ENCODE measurements around the gene GTF2A1. TPM values are rescaled to one million over a fixed set of nuclear protein-coding genes. Genes with fewer than 3 reads are reported as not detected.

The GTF2A1 gene
- total RNA-seq, 1 donor from 2014 or later, result 42.4 TPM

DNA sequence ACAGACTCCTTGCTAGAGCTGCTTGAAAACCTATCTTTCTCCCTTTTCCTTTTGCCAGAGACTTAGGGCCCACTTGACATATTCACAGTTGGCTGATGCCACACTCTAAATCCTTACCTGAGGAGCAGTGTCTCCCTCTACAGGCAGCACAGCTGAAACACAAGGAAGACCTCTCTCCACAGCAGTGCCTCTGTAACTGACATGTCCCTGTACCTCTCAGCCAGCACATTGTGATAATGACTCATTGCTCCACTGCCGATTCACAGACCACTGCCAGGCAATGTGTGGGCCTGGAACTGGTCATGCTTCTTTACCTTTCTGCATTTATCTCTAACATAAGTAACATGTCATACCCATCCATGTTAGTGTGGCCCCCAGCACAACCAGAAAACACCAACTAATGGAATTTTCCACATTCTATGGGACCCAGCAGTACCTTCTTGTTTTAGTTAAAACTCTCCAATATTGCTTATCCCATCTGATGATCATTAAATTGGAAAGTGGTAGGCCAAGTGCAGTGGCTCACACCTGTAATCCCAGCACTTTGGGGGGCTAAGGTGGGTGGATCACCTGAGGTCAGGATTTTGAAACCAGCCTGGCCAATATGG, 56.5 kb downstream of the GTF2A1 start:
- Mint-ChIP-seq H3K4me1 (ENCODE audit: low read depth) (peaks cover 4% of the 10 kb centered on the region), H3K4me3 (ENCODE audit: unreplicated experiment) (no peak overlapping the region), H3K36me3 (ENCODE audit: low read depth) (no peaks in the 10 kb centered on the region), H3K27me3 (ENCODE audit: low read depth) (no peaks in the 10 kb centered on the region), H3K9me3 (ENCODE audit: low read depth) (no peaks in the 10 kb centered on the region), H3K27ac (ENCODE audit: unreplicated experiment) (no peak overlapping the region)
- TF ChIP-seq CTCF (IDR thresholded peaks at IDR 0.05), result peak; percentile 78
- DNase-seq (ENCODE audit: low spot score), result no peak

DNA sequence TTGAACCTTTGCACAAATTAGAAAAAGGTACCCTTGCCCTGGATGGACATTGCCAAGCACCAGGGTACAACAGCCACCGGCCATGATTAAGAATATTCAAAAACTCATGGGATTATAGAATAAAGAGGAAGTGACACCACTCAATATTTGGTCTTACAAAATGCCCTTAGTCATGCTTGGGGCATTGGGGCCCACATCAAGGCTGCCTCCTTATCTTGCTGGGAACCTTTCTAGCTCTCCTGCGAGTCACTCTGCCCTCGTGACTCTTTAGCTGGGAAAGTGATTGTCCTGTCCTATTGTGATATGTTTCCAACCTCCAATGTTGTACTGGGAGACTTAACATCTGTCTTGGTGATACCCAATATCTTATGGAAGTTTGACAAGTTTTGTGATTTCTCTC, 57.8 kb downstream of the GTF2A1 start:
- DNase-seq (ENCODE audit: low spot score), result no peak
- Mint-ChIP-seq H3K9me3 (ENCODE audit: low read depth) (no peaks in the 10 kb centered on the region), H3K4me1 (ENCODE audit: low read depth) (peaks cover 4% of the 10 kb centered on the region), H3K36me3 (ENCODE audit: low read depth) (no peaks in the 10 kb centered on the region), H3K27me3 (ENCODE audit: low read depth) (no peaks in the 10 kb centered on the region), H3K4me3 (ENCODE audit: unreplicated experiment) (no peak overlapping the region), H3K27ac (ENCODE audit: unreplicated experiment) (no peak overlapping the region)
- no peak for TF ChIP-seq CTCF (IDR thresholded peaks at IDR 0.05)

DNA sequence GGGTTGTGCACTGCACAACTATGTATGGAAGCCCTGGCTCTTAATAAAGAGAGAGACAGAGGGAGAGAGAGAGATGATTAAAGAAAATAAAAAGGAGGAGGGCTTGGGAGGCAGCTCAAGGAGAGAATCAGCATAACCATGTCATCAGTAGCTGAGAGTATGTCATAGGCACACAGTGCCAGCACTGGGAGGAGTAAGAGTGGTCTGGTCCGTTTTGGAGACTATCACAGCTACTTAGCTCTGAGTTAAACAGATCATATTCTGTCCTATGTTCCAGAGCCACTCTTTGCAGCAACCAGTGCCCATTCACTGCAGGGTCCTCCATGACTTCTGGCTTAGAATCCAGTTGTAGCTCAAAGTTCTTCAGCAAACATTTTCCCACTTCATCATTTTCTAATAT, 59.0 kb downstream of the GTF2A1 start:
- no peak for TF ChIP-seq CTCF (IDR thresholded peaks at IDR 0.05)
- peaks cover 7% of the 10 kb centered on the region for H3K4me1 Mint-ChIP-seq (ENCODE audit: low read depth)
- no peaks in the 10 kb centered on the region for H3K36me3 Mint-ChIP-seq (ENCODE audit: low read depth)
- no peaks in the 10 kb centered on the region for H3K9me3 Mint-ChIP-seq (ENCODE audit: low read depth)
- DNase-seq (ENCODE audit: low spot score), result no peak
- no peak overlapping the region for H3K27ac Mint-ChIP-seq (ENCODE audit: unreplicated experiment)
- no peaks in the 10 kb centered on the region for H3K27me3 Mint-ChIP-seq (ENCODE audit: low read depth)
- H3K4me3 Mint-ChIP-seq (ENCODE audit: unreplicated experiment), result no peak overlapping the region

DNA sequence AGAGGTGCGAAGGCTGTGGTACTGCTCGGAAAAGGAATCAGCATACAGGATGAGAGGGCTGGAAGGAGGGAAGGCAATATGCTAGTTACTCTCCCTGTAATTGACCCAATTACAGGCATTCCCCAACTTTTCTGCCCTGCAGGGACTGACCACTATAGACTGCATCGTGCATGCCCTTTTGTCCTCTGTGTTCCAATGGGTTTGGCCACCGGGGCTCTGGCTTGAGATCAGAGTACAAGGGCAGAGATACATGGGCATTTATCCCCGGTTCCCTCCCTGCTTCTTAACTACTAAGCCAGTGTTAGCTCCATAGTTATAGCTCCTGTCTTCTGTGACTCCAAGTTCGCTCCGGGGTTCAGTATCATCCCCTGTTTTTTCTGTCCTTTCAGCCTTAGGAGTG, 59.7 kb downstream of the GTF2A1 start:
- no peaks in the 10 kb centered on the region for H3K9me3 Mint-ChIP-seq (ENCODE audit: low read depth)
- H3K27ac Mint-ChIP-seq (ENCODE audit: unreplicated experiment), result no peak overlapping the region
- no peaks in the 10 kb centered on the region for H3K27me3 Mint-ChIP-seq (ENCODE audit: low read depth)
- H3K4me3 Mint-ChIP-seq (ENCODE audit: unreplicated experiment), result no peak overlapping the region
- TF ChIP-seq CTCF (IDR thresholded peaks at IDR 0.05), result no peak
- no peaks in the 10 kb centered on the region for H3K36me3 Mint-ChIP-seq (ENCODE audit: low read depth)
- no peak for DNase-seq (ENCODE audit: low spot score)
- H3K4me1 Mint-ChIP-seq (ENCODE audit: low read depth), result peaks cover 7% of the 10 kb centered on the region

DNA sequence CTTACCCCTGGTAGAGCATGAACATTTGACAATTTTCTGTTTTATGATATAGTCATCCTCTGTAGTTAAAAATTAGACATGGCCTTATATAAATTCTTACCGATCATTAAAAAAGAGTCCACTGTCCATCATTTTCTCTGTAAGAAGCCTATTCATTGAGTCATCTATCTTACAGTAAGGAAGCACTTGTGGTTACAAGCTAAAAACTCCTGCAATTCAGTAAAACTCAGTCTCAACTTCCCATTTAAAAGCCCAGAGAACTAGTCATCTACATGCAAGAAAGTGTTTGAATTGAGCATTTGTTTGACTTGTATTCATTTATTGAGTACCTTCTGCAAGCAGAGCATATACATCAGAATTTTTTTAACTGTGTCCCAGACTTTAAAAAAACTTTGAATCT, 63.3 kb downstream of the GTF2A1 start:
- no peak overlapping the region for H3K4me3 Mint-ChIP-seq (ENCODE audit: unreplicated experiment)

More for the DNA sequence above, 63.3 kb downstream of the GTF2A1 start:
- no peak for DNase-seq (ENCODE audit: low spot score)
- no peaks in the 10 kb centered on the region for H3K9me3 Mint-ChIP-seq (ENCODE audit: low read depth)
- H3K27me3 Mint-ChIP-seq (ENCODE audit: low read depth), result peaks cover 4% of the 10 kb centered on the region
- no peaks in the 10 kb centered on the region for H3K36me3 Mint-ChIP-seq (ENCODE audit: low read depth)
- no peak for TF ChIP-seq CTCF (IDR thresholded peaks at IDR 0.05)
- H3K27ac Mint-ChIP-seq (ENCODE audit: unreplicated experiment), result no peak overlapping the region
- H3K4me1 Mint-ChIP-seq (ENCODE audit: low read depth), result peaks cover 4% of the 10 kb centered on the region

All from chondrocyte (in vitro differentiated cells).